Limb (tissue), 2 donors: ENCODE data around the gene ZC3H15.

Source experiments
- DNase-seq, 2 donors: peaks; one replicate each; pipeline ENCODE4 v3.0.0-alpha.2; 2016; ENCODE audit errors: extremely low spot score in 2 of 2

ZC3H15 gene

DNA sequence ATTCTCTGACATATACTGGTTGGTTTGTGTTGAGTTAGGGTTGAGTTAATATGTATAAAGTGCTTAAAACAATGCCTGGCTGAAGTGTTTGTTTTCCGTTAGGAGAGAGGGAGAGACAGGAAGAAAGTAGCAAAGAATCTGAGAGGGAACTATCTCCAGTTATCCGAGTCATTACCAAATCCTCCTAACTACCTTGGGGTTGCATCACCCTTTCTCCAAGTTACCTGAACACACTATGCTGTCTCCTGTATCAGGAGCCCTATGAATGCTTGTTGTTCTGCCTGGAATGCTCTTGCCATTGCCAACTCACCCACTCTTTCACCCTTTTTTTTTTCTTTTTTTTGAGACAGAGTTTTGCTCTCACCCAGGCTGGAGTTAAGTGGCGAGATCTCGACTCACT, 55.9 kb downstream of the ZC3H15 start:
- no peak for DNase-seq

- DNase-seq, result no peak
Observed at GRCh38 chr2:186543561-186544131, 57.6 kb downstream of the ZC3H15 start.

- DNase-seq, result no peak
Observed at GRCh38 chr2:186544255-186544675, 58.2 kb downstream of the ZC3H15 start.

GRCh38 chr2:186546846-186547245, 60.8 kb downstream of the ZC3H15 start:
- no peak for DNase-seq

DNA sequence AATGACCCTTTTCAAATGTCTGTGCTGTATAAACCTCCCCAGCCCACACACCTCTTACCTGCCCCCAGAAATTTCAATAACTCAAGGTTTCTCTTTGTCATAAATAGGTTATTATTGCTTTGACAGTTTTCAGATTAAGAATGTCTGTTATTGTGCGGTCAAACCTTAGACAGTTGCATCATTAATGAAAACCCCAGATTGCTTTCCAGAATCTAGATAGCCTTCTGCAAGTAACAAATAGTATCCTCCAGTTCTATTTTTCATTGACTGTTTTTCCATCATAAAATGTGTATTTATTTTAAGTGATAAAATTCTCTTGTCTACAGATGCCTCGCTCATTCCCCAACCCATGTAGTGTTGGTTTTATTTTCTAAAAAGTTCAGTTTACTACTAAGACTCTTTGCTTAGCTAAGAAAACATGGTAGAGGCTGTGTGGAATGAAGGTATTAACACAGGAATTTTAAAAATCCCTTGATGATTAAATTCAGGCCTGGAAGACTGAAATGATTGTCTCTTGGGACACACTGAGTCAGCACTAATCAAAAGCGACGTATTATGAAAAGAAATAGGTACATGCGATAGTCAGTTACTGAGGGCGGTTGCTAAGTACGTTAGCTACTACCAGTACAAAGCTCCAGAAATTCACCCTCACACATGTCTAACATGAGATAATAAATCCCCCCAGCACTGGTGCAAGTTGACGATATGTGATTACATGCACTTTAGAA, 65.4 kb downstream of the ZC3H15 start:
- no peak for DNase-seq

- no peak for DNase-seq
Observed at GRCh38 chr2:186554429-186554828, 68.4 kb downstream of the ZC3H15 start.

- DNase-seq, result no peak
Observed at GRCh38 chr2:186554850-186555671, 69.0 kb downstream of the ZC3H15 start.

DNA sequence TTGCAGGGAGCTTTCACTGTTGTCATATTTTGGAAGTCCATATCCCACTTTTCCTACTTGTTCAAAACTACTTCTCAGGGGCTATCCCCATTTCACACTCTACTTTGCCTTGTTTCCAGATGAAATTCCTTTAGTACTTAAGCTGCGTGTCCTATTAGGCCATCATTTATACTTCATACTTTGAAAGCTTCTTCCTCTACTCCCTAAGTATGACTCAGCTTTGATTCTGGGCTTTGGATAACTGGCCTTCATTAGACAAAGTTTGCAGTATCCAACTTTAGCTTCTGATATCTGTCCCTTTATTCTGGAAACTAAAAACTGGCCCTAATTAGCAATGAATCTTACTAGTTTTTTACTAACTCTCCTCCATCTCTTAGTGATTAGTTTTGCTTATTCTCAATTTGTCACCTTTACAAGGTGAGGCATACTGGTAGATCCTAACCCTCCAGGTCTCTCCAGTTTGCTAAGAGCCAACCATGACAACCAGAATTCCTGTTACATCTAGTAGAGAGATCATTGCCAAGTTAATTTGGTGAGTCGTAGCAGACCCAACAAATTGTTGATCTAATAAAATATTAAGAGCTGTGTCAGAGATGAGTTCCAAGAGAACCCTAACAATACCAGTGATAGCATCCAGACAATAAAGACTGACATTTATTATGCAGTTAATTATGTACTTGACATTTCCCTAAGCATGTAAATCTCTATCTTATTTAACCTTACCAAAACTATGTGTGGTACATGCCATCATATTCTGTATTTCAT, 72.6 kb downstream of the ZC3H15 start:
- no peak for DNase-seq
